Adipocyte (in vitro differentiated cells): ENCODE measurements around the gene VPS4B.

Experiments
- DNase-seq: peaks from one replicate; pipeline ENCODE4 v3.0.0-alpha.2; 2015; ENCODE audit warnings: low read depth
- H3K27me3 ChIP-seq: replicated peaks from 2 replicates; pipeline ENCODE4 v1.7.0; 2013; ENCODE audit warnings: mild to moderate bottlenecking, low read length, moderate library complexity; ENCODE audit not compliant: control insufficient read depth, insufficient read depth
- H3K36me3 ChIP-seq: 2 replicates; pipeline ENCODE4 v1.7.0; 2013; ENCODE audit warnings: low read length, mild to moderate bottlenecking, moderate library complexity; ENCODE audit not compliant: control insufficient read depth, insufficient read depth, severe bottlenecking
- H3K4me1 ChIP-seq: 2 replicates; pipeline ENCODE4 v1.7.0; 2013; ENCODE audit warnings: mild to moderate bottlenecking, low read length, moderate library complexity; ENCODE audit not compliant: control insufficient read depth, insufficient read depth
- H3K4me3 ChIP-seq: 2 replicates; pipeline ENCODE4 v1.7.0; 2013; ENCODE audit warnings: mild to moderate bottlenecking, low read length, moderate library complexity
- H3K9ac ChIP-seq: 2 replicates; pipeline ENCODE4 v1.7.0; 2013; ENCODE audit warnings: mild to moderate bottlenecking, low read length, moderate library complexity
- H3K9me3 ChIP-seq: 2 replicates; pipeline ENCODE4 v1.7.0; 2013; ENCODE audit warnings: mild to moderate bottlenecking, low read length, moderate library complexity; ENCODE audit not compliant: control insufficient read depth

The VPS4B gene

GRCh38 chr18:63346031-63346430, 76.2 kb downstream of the VPS4B start:
- DNase-seq: no peak
- H3K4me1 ChIP-seq: peaks cover 14% of the 10 kb centered on the region
- no peaks in the 10 kb centered on the region for H3K27me3 ChIP-seq
- H3K4me3 ChIP-seq: no peak overlapping the region
- peaks cover 80% of the 10 kb centered on the region for H3K36me3 ChIP-seq
- H3K9ac ChIP-seq: no peak overlapping the region
- H3K9me3 ChIP-seq: no peaks in the 10 kb centered on the region

GRCh38 chr18:63344918-63345317, 77.4 kb downstream of the VPS4B start:
- Histone ChIP-seq H3K36me3 (peaks cover 79% of the 10 kb centered on the region), H3K9me3 (no peaks in the 10 kb centered on the region), H3K27me3 (no peaks in the 10 kb centered on the region), H3K9ac (no peak overlapping the region), H3K4me3 (no peak overlapping the region), H3K4me1 (peaks cover 14% of the 10 kb centered on the region)
- DNase-seq: no peak

GRCh38 chr18:63344263-63344662, 78.0 kb downstream of the VPS4B start:
- no peak for DNase-seq
- Histone ChIP-seq H3K27me3 (no peaks in the 10 kb centered on the region), H3K9ac (no peak overlapping the region), H3K4me1 (peaks cover 14% of the 10 kb centered on the region), H3K9me3 (no peaks in the 10 kb centered on the region), H3K4me3 (no peak overlapping the region), H3K36me3 (peaks cover 75% of the 10 kb centered on the region)

GRCh38 chr18:63342206-63342605, 80.1 kb downstream of the VPS4B start:
- H3K36me3 ChIP-seq: peaks cover 85% of the 10 kb centered on the region

GRCh38 chr18:63339920-63340484, 82.3 kb downstream of the VPS4B start:
- Histone ChIP-seq H3K9ac (peak overlapping the region; percentile 7), H3K36me3 (peaks cover 73% of the 10 kb centered on the region), H3K9me3 (no peaks in the 10 kb centered on the region), H3K4me3 (no peak overlapping the region), H3K27me3 (no peaks in the 10 kb centered on the region), H3K4me1 (peaks cover 16% of the 10 kb centered on the region)
- DNase-seq: peak; percentile 75

More at GRCh38 chr18:63342206-63342605, 80.1 kb downstream of the VPS4B start:
- no peaks in the 10 kb centered on the region for H3K9me3 ChIP-seq
- DNase-seq: peak; percentile 25
- peaks cover 14% of the 10 kb centered on the region for H3K4me1 ChIP-seq
- H3K27me3 ChIP-seq: no peaks in the 10 kb centered on the region
- H3K9ac ChIP-seq: peak overlapping the region; percentile 30
- H3K4me3 ChIP-seq: no peak overlapping the region
